Retinal pigment epithelial cell (primary cell): ENCODE data around the gene NSMF.

Experiments used
- DNase-seq: peaks from one replicate; pipeline ENCODE4 v3.0.0-alpha.2; 2010; ENCODE audit warnings: low read depth
- H3K4me3 ChIP-seq: 2 replicates; pipeline ENCODE4 v1.5.1; 2011; ENCODE audit warnings: mild to moderate bottlenecking, low read length, control low read depth, moderate library complexity
- TF ChIP-seq, protein P1 (sequence below): conservative IDR thresholded peaks from 2 replicates; pipeline ENCODE4 v1.5.1; 2011; ENCODE audit warnings: low read depth, low read length, control low read depth, inconsistent platforms

Gene NSMF

DNA sequence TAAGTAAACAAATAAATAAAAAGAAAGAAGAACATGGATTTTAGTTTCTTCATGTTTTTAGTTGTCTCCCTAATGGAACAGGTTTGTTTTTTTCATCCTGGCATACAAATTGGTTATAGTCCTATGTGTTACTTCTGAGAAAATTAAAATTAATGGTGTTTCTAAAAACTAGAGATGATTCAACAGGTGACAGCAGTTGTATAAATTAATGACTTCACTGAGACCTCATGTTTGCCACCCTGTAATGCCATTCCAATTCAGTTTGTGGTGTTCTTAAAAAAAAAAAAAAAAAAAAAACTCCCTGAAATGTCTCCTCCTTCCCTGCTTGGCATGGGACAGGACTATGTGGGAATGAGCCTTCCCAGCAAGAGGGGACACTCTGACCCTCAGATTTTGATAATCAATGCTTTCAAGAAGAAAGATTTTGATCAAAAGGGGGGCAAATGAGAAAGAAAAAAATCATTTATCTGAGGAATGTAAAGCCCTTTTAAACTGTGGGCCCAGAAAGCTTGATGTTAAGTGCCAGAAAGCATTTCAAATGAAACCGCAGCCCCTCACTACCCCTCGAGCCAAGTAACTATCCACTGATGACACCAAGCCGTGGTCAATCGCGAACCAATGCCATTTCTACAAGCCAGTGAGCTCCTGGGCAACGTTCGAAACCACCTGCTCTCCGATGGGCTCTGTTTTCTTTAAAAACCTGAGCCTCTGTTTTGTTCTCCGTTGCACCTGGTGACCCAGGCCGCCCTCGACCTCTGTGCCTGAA, 37.1 kb downstream of the NSMF start:
- no peak for DNase-seq
- TF ChIP-seq, protein P1, sequence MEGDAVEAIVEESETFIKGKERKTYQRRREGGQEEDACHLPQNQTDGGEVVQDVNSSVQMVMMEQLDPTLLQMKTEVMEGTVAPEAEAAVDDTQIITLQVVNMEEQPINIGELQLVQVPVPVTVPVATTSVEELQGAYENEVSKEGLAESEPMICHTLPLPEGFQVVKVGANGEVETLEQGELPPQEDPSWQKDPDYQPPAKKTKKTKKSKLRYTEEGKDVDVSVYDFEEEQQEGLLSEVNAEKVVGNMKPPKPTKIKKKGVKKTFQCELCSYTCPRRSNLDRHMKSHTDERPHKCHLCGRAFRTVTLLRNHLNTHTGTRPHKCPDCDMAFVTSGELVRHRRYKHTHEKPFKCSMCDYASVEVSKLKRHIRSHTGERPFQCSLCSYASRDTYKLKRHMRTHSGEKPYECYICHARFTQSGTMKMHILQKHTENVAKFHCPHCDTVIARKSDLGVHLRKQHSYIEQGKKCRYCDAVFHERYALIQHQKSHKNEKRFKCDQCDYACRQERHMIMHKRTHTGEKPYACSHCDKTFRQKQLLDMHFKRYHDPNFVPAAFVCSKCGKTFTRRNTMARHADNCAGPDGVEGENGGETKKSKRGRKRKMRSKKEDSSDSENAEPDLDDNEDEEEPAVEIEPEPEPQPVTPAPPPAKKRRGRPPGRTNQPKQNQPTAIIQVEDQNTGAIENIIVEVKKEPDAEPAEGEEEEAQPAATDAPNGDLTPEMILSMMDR = no peak
- peak overlapping the region; percentile 78 for H3K4me3 ChIP-seq

DNA sequence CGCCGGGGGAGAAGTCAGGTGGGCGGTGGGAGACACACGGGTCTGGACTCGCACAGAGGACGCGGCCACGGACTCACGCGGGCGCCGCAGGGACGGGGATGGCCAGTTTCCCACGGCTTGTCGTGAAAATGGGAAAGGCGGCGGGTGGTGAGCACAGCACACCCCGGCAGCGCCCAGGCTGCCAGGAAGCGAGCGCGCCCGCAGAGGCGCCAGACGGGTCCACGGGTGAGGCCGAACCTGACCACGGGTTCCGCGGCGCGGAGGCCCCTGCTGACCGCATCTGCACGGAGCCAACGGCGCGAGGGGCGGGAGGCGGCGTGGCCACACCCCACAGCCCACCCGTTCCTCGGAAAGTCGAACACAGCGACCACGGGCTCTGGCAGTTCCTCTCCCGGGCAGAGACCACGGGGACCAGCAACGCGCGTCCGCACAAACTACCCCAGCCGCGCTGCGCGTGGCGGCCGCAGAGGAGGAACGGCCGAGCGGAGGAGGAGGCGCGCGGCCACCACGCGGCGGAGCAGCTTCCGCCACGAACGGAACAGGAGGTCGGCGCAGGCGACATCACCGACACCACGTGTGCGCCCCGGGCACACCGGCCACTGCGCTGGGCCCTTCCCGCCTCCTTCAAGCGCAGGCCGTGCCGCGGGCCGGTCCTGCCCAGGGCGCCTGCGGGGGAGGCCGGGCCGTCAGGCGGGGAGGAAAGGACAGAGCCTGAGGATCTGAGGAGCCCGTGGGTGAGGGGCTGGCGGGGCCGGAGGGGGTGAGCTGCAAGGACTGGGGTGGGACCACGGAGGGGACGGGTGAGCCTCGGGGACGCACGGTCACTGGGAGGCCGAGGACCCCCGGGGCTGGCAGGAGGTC, 41.7 kb downstream of the NSMF start:
- no peak for DNase-seq
- H3K4me3 ChIP-seq = peak overlapping the region; percentile 18
- TF ChIP-seq, protein P1 = no peak

DNA sequence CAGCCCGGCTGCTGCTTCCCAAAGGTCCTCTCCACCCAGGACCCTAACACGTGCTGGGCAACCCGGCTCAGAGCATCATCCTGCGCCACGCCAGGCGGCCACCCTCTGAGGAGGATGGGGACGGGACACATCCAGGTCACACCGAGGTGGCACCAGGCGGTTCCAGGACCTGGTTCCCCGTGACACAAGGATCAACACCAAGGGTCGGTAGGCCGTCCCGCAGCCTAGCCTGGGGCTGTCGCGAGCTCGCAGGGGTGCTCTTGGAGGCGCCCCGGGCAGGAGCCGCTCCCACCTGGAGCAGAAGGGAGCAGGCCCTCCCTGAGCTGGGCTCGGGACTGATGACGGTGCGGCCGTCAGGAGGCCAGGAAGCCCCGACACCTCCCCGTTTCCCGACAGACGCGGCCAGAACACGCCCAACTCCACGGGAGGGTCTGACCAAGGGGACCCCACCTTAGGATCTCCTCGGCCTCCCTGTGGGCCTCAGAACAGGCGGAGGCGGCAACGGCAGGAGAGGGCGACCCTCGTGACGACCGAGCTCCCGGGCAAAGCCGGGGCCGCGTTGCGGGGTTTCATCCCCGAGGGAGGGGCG, 42.5 kb downstream of the NSMF start:
- TF ChIP-seq, protein P1 = no peak
- no peak for DNase-seq
- H3K4me3 ChIP-seq = no peak overlapping the region

DNA sequence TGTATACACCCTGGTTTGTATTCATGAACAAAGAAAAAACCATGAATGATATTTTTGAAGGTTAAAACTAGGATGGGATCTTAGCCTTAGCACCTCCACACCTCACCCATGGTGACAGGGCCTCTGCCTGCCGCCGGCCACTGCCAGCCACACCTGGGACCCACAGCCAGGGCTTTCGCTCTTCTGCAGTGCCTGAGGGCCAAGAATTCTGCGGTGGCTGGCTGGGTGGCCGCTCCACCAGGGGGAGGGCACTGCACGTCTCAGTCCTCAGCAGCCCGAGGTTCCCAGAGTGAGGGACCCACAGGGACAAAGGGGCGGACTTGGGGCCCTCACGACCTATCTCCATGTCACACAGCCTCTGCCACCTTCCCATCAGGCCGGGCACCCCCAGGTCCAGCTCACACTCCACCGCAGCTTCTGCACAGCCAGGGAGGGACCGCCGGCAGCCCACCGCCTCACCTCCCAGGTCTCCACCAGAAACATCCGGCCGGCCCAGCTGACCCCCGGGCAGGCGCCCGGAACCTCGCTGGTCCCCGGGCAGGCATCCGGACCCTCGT, 43.0 kb downstream of the NSMF start:
- no peak overlapping the region for H3K4me3 ChIP-seq
- TF ChIP-seq, protein P1 = no peak
- no peak for DNase-seq

DNA sequence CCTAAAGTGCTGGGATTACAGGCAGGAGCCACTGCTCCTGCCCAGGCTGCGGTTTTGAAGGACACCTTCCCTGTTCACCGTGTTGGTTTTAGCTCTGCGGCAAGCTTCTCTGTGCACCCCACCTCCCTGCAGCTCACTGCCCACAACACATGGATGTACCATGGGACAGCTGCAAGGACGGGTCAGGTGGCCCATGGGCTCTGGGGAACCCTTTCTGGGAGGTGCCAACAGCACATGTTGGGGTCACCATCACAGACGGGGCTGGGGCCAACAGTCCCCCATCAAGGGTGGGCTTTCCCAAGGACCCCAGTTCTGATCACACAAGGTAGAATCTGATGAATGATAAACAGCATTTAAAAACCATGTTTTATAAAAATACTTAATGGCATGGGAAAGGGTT, 43.7 kb downstream of the NSMF start:
- DNase-seq = no peak
- TF ChIP-seq, protein P1 = no peak
- H3K4me3 ChIP-seq = no peak overlapping the region

DNA sequence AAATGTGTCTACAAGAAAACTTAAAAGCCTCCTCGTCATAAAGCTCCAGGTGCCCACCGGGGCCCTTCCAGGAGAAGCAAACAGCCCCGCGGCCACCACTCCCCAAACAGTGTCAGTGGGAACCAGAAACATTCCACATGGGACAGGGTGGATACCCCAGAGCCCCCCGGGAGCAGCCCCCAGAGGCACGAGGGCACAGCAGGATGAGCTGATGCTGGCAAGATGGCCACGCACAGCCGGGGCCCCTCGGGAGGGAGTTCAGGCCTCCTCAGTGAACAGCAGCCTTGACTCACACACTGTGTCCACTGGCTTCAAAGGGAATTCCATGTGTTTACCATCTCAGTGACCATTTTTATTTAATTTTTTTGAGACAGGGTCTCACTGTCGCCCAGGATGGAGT, 46.7 kb downstream of the NSMF start:
- TF ChIP-seq, protein P1 = no peak
- no peak overlapping the region for H3K4me3 ChIP-seq
- DNase-seq = no peak
